PC-3 (cell line): ENCODE data around the gene LRRC8C.

ENCODE experiments used
- CTCF ChIP-seq: fragments of 300-600 bp; sonication (generic); conservative IDR thresholded peaks from 2 replicates; pipeline ENCODE4 v1.5.1; 2017; ENCODE audit warnings: antibody characterized with exemption, low read depth, mild to moderate bottlenecking, low read length
- EZH2 ChIP-seq: fragments of 300-600 bp; sonication (generic); IDR thresholded peaks from one replicate; pipeline ENCODE4 v1.6.1; 2017; ENCODE audit warnings: antibody characterized with exemption, mild to moderate bottlenecking, low read length; ENCODE audit not compliant: unreplicated experiment
- EZH2phosphoT487 ChIP-seq: fragments of 300-600 bp; sonication (generic); IDR thresholded peaks from 2 replicates; pipeline ENCODE4 v1.6.1; 2018; ENCODE audit warnings: mild to moderate bottlenecking, antibody characterized with exemption, low read length, borderline replicate concordance

GRCh38 chr1:89732643-89733222 lies 99.8 kb downstream of the LRRC8C start:
- TF ChIP-seq CTCF (no peak), EZH2phosphoT487 (no peak), EZH2 (no peak)
